Measurements from ENCODE around the gene UVRAG. TPM values are rescaled to one million over a fixed set of nuclear protein-coding genes. Genes with fewer than 3 reads are reported as not detected.

UVRAG gene
- total RNA-seq, 3 donors from 2014 or later = 43.3 to 73.0 (median 48.9) TPM

- Histone ChIP-seq H3K9me3 (no peaks in the 10 kb centered on the region), H3K4me1 (peaks cover 0 to 9% of the 10 kb centered on the region in 2 donors), H3K27me3 (no peaks in the 10 kb centered on the region), H3K36me3 (no peaks in the 10 kb centered on the region), H3K27ac (no peak overlapping the region), H3K4me3 (no peak overlapping the region)
- DNase-seq (ENCODE audit: low spot score in 2 of 2) = no peak
- TF ChIP-seq POLR2A (IDR thresholded peaks at IDR 0.05) = no peak
- TF ChIP-seq POLR2AphosphoS5 (IDR thresholded peaks at IDR 0.05) = no peak
- TF ChIP-seq CTCF (IDR thresholded peaks at IDR 0.05) = no peak
- intact Hi-C loops (cut with DNase I; ENCODE audit: low total_unique reads) = no loop called here
These were observed 39.0 kb downstream of the UVRAG start for GRCh38 chr11:75853971-75854370.

GRCh38 chr11:75855206-75855605 lies 40.2 kb downstream of the UVRAG start:
- peaks cover 0 to 9% of the 10 kb centered on the region in 2 donors for H3K4me1 ChIP-seq

GRCh38 chr11:75856912-75857311 lies 41.9 kb downstream of the UVRAG start:
- TF ChIP-seq POLR2AphosphoS5 (IDR thresholded peaks at IDR 0.05) = no peak
- no peak for TF ChIP-seq CTCF (IDR thresholded peaks at IDR 0.05)
- no peak for TF ChIP-seq POLR2A (IDR thresholded peaks at IDR 0.05)
- Histone ChIP-seq H3K4me3 (no peak overlapping the region), H3K4me1 (no peaks in the 10 kb centered on the region), H3K27me3 (no peaks in the 10 kb centered on the region), H3K27ac (no peak overlapping the region), H3K9me3 (no peaks in the 10 kb centered on the region), H3K36me3 (no peaks in the 10 kb centered on the region)
- intact Hi-C loops (cut with DNase I; ENCODE audit: low total_unique reads) = no loop called here
- DNase-seq (ENCODE audit: low spot score in 2 of 2) = no peak

More at GRCh38 chr11:75855206-75855605, 40.2 kb downstream of the UVRAG start:
- Histone ChIP-seq H3K9me3 (no peaks in the 10 kb centered on the region), H3K4me3 (no peak overlapping the region), H3K27ac (no peak overlapping the region), H3K36me3 (no peaks in the 10 kb centered on the region), H3K27me3 (no peaks in the 10 kb centered on the region)
- DNase-seq (ENCODE audit: low spot score in 2 of 2) = no peak
- intact Hi-C loops (cut with DNase I; ENCODE audit: low total_unique reads) = no loop called here
- TF ChIP-seq POLR2AphosphoS5 (IDR thresholded peaks at IDR 0.05) = no peak
- no peak for TF ChIP-seq POLR2A (IDR thresholded peaks at IDR 0.05)
- TF ChIP-seq CTCF (IDR thresholded peaks at IDR 0.05) = no peak

- no peaks in the 10 kb centered on the region for H3K36me3 ChIP-seq
- intact Hi-C loops (cut with DNase I; ENCODE audit: low total_unique reads) = no loop called here
- DNase-seq (ENCODE audit: low spot score in 2 of 2) = no peak
- TF ChIP-seq POLR2AphosphoS5 (IDR thresholded peaks at IDR 0.05) (no peak), POLR2A (IDR thresholded peaks at IDR 0.05) (no peak), CTCF (IDR thresholded peaks at IDR 0.05) (no peak)
- H3K4me3 ChIP-seq = no peak overlapping the region
- H3K9me3 ChIP-seq = no peaks in the 10 kb centered on the region
- H3K27me3 ChIP-seq = no peaks in the 10 kb centered on the region
- H3K27ac ChIP-seq = no peak overlapping the region
- no peaks in the 10 kb centered on the region for H3K4me1 ChIP-seq
These were observed 43.0 kb downstream of the UVRAG start for GRCh38 chr11:75858042-75858441.

GRCh38 chr11:75858613-75859012 lies 43.6 kb downstream of the UVRAG start:
- Histone ChIP-seq H3K27ac (no peak overlapping the region), H3K36me3 (no peaks in the 10 kb centered on the region), H3K4me1 (no peaks in the 10 kb centered on the region), H3K4me3 (no peak overlapping the region), H3K9me3 (no peaks in the 10 kb centered on the region), H3K27me3 (no peaks in the 10 kb centered on the region)
- intact Hi-C loops (cut with DNase I; ENCODE audit: low total_unique reads) = no loop called here
- TF ChIP-seq CTCF (IDR thresholded peaks at IDR 0.05) (no peak), POLR2A (IDR thresholded peaks at IDR 0.05) (no peak), POLR2AphosphoS5 (IDR thresholded peaks at IDR 0.05) (no peak)
- no peak for DNase-seq (ENCODE audit: low spot score in 2 of 2)
